ENCODE measurements around the gene LARGE1.

DNA sequence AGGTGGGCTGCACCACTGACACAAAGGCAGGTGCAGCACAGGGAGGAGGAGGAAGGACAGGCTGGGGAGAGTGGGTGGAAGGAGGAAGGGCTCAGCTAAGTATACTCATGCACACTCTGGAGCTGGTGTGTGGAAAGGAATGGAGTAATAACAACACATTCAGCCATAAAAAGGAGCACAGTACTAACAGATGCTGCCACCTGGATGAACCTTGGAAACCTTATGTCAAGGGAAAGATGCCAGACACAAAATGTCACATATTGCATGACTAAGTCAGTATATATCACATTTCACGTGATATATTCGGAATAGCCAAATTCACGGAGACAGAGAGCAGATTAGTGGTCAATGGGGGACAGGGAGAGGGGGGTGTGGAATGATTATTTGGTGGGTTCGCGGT lies 472.5 kb downstream of the LARGE1 start:
- TF ChIP-seq, protein P1, sequence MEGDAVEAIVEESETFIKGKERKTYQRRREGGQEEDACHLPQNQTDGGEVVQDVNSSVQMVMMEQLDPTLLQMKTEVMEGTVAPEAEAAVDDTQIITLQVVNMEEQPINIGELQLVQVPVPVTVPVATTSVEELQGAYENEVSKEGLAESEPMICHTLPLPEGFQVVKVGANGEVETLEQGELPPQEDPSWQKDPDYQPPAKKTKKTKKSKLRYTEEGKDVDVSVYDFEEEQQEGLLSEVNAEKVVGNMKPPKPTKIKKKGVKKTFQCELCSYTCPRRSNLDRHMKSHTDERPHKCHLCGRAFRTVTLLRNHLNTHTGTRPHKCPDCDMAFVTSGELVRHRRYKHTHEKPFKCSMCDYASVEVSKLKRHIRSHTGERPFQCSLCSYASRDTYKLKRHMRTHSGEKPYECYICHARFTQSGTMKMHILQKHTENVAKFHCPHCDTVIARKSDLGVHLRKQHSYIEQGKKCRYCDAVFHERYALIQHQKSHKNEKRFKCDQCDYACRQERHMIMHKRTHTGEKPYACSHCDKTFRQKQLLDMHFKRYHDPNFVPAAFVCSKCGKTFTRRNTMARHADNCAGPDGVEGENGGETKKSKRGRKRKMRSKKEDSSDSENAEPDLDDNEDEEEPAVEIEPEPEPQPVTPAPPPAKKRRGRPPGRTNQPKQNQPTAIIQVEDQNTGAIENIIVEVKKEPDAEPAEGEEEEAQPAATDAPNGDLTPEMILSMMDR (conservative IDR thresholded peaks at IDR 0.05; ENCODE audit: low read length): no peak
- no peak for TF ChIP-seq EZH2phosphoT487 (IDR thresholded peaks at IDR 0.05; ENCODE audit: borderline replicate concordance)
